Muscle layer of colon (tissue), 2 donors: Measurements from ENCODE around the gene AOC1.
"Not testable (repeated sequence)": the region's sequence is repeated elsewhere in the genome, so short reads cannot be mapped to it uniquely, and the experiment has no call there.

Experiments
- H3K27ac ChIP-seq: one replicate; pipeline ENCODE4 v1.7.0; 2013; ENCODE audit warnings: low read depth, mild to moderate bottlenecking, low read length, moderate library complexity
- H3K27me3 ChIP-seq, 2 donors: one replicate each; pipeline ENCODE4 v1.7.0; 2013; ENCODE audit warnings: low read length in 2 of 2, mild to moderate bottlenecking in 2 of 2; ENCODE audit not compliant: insufficient read depth in 2 of 2, control insufficient read depth in 1 of 2
- H3K36me3 ChIP-seq: one replicate; pipeline ENCODE4 v1.7.0; 2013; ENCODE audit warnings: mild to moderate bottlenecking, low read length; ENCODE audit not compliant: insufficient read depth
- H3K4me1 ChIP-seq: one replicate; pipeline ENCODE4 v1.7.0; 2013; ENCODE audit warnings: mild to moderate bottlenecking, low read length; ENCODE audit not compliant: insufficient read depth
- H3K4me3 ChIP-seq, 2 donors: one replicate each; pipeline ENCODE4 v1.7.0; 2013; ENCODE audit warnings: low read length in 2 of 2, low read depth in 1 of 2, mild to moderate bottlenecking in 1 of 2, moderate library complexity in 1 of 2
- H3K9ac ChIP-seq: one replicate; pipeline ENCODE4 v1.7.0; 2013; ENCODE audit warnings: low read length
- H3K9me3 ChIP-seq: one replicate; pipeline ENCODE4 v1.7.0; 2013; ENCODE audit warnings: mild to moderate bottlenecking, low read length
- donor health status: abdominal sarcoma.
- donor health status: Adenocarcinoma of cecum.

AOC1 gene

GRCh38 chr7:150903606-150904005 lies 51.3 kb downstream of the AOC1 start:
- H3K9ac ChIP-seq, result no peak overlapping the region
- H3K4me1 ChIP-seq, result peaks cover 40% of the 10 kb centered on the region
- no peaks in the 10 kb centered on the region for H3K9me3 ChIP-seq
- no peaks in the 10 kb centered on the region for H3K27me3 ChIP-seq
- H3K27ac ChIP-seq, result peak overlapping the region; percentile 67
- H3K36me3 ChIP-seq, result no peaks in the 10 kb centered on the region
- H3K4me3 ChIP-seq, result no peak overlapping the region

DNA sequence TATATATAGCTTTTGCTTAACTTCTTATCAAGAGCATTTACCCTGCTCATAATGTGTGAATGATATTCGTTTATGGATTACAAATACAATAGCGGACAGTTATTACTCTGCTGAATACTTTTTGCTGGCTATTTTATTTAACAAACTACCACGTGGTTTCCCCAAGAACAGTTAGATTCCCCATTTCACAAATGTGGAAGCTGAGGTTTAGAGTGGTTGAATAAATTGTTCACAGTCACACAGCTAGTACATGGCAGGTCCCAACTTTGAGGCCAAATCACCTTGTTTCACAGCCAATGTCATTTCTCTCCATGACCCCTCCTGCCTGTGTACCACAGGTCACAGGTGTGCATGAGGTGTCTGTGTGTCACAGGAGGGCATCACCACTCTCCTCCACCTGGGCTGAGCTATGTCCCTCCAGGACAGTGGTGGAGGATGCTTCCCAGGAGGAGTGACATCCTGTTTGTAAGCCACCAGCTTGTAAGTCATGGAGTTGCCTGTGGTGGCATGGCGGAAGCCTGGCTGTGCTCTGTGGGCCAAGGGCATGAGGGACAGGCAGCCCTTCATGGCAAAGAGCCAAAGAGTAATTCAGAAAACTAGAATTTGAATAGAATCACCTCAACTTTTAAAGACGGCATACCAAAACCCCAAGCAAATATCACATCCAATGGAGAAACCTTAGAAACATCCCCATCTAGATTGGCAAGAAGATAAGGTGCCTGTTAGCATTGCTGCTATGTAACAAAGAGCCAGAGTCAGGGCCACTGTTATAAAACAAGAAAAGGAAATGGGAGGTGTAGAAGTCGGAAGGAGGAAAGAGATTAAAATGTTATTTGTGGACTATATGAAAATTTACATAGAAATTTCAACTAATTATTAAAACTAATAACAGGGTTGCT lies 51.9 kb downstream of the AOC1 start:
- no peak overlapping the region for H3K9ac ChIP-seq
- H3K36me3 ChIP-seq, result no peaks in the 10 kb centered on the region
- peaks cover 38% of the 10 kb centered on the region for H3K4me1 ChIP-seq
- no peaks in the 10 kb centered on the region for H3K9me3 ChIP-seq
- peak overlapping the region; percentile 67 for H3K27ac ChIP-seq
- no peak overlapping the region for H3K4me3 ChIP-seq
- no peaks in the 10 kb centered on the region for H3K27me3 ChIP-seq

DNA sequence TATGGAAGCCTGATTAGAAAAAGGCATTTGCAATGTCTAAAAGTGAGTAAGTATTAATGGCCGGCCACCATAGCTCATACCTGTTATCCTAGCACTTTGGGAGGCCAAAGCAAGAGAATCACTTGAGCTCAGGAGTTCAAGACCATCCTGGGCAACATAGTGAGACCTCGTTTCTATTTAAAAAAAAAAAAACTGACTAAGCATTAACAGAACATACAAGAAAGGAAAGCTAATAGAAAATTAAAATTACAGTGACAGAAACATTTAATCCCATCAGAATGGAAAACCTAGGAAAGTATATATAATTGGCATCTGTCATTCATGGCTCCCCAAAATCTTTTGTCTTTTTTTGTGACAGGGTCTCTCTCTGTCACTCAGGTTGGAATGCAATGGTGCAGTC lies 55.9 kb downstream of the AOC1 start:
- H3K4me3 ChIP-seq, result no peak overlapping the region
- H3K4me1 ChIP-seq, result peaks cover 14% of the 10 kb centered on the region
- H3K27ac ChIP-seq, result no peak overlapping the region
- H3K27me3 ChIP-seq, result no peaks in the 10 kb centered on the region
- H3K9me3 ChIP-seq, result no peaks in the 10 kb centered on the region
- H3K36me3 ChIP-seq, result no peaks in the 10 kb centered on the region
- H3K9ac ChIP-seq, result no peak overlapping the region

DNA sequence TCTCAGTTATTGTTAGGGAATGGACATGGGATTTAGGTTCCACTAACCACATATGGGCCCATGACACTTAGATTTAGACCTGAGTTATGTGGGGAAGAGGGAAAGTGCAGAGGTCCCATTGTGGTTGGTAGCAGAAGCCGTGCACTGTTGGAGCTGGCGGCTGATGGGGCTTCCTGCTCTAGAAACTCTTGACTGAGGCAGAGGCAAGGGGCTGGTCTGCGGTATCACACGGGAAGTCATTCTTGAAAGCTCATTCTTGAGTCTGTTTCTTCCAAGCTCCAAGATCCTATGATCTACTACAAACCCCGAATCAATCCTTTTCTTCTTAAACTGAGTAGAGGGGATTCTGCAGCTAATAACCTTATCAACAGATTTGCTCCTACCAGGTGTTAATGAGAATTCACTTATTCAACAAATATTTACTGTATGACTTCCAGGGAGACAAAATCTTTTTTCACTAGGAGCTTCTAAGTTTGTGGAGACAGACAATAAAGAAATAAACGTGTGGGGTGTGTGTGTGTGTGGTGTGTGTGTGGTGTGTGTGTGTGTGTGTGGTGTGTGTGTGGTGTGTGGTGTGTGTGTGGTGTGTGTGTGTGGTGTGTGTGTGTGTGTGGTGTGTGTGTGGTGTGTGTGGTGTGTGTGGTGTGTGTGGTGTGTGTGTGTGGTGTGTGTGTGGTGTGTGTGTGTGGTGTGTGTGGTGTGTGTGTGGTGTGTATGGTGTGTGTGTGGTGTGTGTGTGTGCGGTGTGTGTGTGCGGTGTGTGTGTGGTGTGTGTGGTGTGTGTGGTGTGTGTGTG lies 57.1 kb downstream of the AOC1 start:
- Histone ChIP-seq H3K4me1 (peaks cover 2% of the 10 kb centered on the region), H3K4me3 (no peak overlapping the region), H3K9ac (no peak overlapping the region), H3K9me3 (no peaks in the 10 kb centered on the region), H3K36me3 (no peaks in the 10 kb centered on the region), H3K27ac (no peak overlapping the region), H3K27me3 (no peaks in the 10 kb centered on the region)

GRCh38 chr7:150910305-150910995 lies 58.1 kb downstream of the AOC1 start:
- not testable (repeated sequence) for H3K9me3 ChIP-seq, H3K4me1 ChIP-seq, H3K27ac ChIP-seq, H3K36me3 ChIP-seq, H3K9ac ChIP-seq, H3K27me3 ChIP-seq, H3K4me3 ChIP-seq

GRCh38 chr7:150910996-150911422 lies 58.7 kb downstream of the AOC1 start:
- Histone ChIP-seq H3K4me3 (no peak overlapping the region), H3K9ac (no peak overlapping the region), H3K27me3 (no peaks in the 10 kb centered on the region)

More at GRCh38 chr7:150910996-150911422, 58.7 kb downstream of the AOC1 start:
- H3K27ac ChIP-seq, result no peak overlapping the region
- H3K36me3 ChIP-seq, result no peaks in the 10 kb centered on the region
- no peaks in the 10 kb centered on the region for H3K4me1 ChIP-seq
- no peaks in the 10 kb centered on the region for H3K9me3 ChIP-seq
